LNCaP clone FGC (cell line): ENCODE results near the gene SUMO3.

Experiments
- DNase-seq: peaks from one replicate; pipeline ENCODE4 v3.0.0-alpha.2; 2011; ENCODE audit warnings: low read depth
- H3K4me3 ChIP-seq: 2 replicates; pipeline ENCODE4 v1.5.1; 2011; ENCODE audit warnings: mild to moderate bottlenecking, low read depth, low read length, control low read depth
- TF ChIP-seq, protein P1 (sequence below): IDR thresholded peaks from 2 replicates; pipeline ENCODE4 v1.5.1; 2012; ENCODE audit warnings: mild to moderate bottlenecking; ENCODE audit not compliant: control insufficient read depth, insufficient read depth; ENCODE audit errors: extremely low read depth

Gene SUMO3

DNA sequence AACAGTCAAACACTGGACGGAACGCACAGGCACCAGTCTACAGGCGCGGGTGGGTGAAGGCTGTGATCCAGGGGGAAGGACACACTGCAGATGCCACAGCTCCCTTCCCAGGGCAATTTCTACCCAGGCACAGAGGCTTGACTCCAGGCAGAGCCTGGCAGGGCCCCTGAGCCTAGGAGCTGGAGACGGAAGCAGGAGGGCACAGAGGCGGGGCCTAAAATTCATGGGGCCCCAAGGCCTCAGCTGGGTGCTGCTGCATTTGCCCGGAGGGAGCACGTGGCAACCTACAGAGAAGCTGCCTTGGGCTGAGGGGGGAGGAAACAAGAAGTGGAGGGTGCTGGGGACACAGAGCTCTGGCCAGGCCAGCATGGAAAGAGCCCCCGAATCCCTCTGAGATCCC lies 57.5 kb downstream of the SUMO3 start:
- DNase-seq, result no peak
- TF ChIP-seq, protein P1, sequence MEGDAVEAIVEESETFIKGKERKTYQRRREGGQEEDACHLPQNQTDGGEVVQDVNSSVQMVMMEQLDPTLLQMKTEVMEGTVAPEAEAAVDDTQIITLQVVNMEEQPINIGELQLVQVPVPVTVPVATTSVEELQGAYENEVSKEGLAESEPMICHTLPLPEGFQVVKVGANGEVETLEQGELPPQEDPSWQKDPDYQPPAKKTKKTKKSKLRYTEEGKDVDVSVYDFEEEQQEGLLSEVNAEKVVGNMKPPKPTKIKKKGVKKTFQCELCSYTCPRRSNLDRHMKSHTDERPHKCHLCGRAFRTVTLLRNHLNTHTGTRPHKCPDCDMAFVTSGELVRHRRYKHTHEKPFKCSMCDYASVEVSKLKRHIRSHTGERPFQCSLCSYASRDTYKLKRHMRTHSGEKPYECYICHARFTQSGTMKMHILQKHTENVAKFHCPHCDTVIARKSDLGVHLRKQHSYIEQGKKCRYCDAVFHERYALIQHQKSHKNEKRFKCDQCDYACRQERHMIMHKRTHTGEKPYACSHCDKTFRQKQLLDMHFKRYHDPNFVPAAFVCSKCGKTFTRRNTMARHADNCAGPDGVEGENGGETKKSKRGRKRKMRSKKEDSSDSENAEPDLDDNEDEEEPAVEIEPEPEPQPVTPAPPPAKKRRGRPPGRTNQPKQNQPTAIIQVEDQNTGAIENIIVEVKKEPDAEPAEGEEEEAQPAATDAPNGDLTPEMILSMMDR, result no peak
- H3K4me3 ChIP-seq, result no peak overlapping the region

DNA sequence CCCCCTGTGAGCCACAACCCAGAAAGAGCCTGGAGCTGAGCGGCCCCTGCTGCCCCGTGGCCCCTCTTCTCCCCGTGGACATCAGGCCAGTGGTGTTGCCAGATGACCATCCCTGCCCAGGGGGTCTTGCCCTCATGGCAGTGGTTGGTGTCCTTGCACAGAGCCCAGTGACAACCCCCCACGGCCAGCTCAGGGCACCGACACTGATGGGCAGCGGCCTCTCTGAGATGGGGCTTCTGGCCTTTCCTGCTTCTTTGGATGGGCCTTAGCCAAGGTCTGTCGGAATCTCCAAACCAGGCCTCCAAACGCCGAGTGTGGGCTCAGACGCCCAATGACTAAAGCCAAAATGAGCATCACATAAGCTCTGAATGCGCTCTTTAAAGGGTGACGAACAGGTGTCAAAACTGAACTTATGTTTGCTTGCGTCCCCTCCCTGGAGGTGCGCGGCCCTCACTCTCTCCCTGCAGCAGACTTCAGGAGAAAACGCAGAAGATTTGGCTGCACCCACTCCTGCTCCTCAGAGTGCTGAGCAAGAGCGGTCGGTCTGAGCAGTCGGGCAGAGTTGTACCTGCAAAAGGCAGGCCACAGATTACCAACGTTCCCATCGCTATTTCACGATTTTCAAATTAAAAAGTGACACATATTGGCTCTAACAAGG lies 58.1 kb downstream of the SUMO3 start:
- TF ChIP-seq, protein P1, result no peak
- no peak overlapping the region for H3K4me3 ChIP-seq
- DNase-seq, result no peak

DNA sequence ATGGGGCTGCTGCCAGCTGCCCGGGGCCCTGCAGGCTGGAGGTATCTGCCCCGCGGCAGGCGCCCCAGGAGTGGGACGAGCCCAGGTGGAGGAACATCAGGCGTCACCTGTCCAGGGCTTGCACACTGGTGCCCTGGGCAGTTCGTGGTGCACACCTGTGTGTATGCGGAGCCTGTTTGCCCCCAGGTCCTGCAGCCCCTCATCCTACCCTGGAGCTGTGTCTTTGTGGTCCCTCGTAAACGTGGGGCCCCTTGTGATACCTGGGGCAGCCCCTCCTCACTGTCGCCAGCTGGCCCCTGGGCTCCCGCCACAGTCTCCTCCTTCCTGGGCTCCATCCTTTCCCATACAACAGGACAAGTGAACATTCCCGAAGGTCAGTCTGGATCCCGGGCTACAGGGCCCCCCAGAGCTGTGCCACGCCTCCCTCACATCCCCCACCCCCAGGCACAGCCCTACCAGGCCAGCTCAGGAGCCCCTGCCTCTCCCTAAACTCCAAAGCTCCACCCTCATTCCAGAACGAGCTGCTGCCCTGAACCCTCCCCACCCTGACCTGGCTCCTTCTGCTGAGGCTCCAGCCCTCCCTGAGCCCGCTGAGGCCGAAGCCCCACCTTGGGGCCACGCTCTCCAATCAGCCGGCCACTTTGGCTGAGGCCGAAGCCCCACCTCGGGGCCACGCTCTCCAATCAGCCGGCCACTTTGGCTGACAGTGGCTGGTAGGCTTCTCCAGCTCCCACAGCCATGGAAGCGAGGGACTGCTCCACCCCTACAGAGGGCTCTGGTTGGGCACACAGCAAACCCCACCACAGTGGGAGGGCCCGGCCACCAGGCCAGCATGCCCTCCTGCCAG lies 58.9 kb downstream of the SUMO3 start:
- no peak for DNase-seq
- TF ChIP-seq, protein P1, result no peak
- no peak overlapping the region for H3K4me3 ChIP-seq

DNA sequence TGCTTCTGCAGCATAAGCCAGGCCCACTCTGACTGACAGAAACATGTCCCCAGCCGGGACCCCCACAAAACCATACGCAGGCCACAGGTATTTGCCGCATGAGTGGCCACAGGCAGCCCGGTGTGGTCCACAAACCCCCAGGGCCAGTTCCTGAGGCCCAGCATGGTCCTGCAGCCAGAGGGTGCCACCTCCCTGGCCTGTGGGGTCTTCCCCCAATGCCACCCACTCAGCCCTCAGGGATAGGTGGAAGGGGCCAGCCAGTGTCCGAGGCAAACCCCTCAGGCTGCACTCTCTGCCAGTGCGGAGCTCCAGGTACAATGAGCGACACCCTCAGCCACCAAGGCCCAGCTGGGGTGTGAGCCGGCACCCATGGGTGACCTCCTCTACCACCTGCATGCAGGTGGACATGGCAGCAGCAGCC lies 59.7 kb downstream of the SUMO3 start:
- no peak for DNase-seq
- no peak overlapping the region for H3K4me3 ChIP-seq
- TF ChIP-seq, protein P1, result no peak

DNA sequence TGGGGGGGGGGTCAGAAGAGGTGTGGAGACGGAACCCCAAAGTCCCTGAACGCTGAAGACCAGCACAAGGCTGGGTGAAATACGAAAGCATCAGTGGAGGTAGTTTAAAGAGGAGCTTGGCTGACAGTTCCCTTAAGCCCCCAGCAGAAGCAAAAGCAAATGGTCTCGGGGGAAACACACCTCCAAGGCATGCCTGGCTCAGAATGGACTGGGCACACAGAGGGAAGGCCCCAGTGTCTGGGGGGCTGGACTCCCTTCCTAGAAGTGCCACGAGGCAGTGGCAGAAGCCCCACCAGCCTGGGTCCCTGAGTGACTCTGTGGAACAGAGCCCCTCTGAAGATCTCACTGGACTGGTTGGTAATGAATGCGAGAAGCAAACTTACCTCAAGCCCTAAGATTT lies 60.1 kb downstream of the SUMO3 start:
- H3K4me3 ChIP-seq, result no peak overlapping the region
- TF ChIP-seq, protein P1, result no peak
- DNase-seq, result no peak

DNA sequence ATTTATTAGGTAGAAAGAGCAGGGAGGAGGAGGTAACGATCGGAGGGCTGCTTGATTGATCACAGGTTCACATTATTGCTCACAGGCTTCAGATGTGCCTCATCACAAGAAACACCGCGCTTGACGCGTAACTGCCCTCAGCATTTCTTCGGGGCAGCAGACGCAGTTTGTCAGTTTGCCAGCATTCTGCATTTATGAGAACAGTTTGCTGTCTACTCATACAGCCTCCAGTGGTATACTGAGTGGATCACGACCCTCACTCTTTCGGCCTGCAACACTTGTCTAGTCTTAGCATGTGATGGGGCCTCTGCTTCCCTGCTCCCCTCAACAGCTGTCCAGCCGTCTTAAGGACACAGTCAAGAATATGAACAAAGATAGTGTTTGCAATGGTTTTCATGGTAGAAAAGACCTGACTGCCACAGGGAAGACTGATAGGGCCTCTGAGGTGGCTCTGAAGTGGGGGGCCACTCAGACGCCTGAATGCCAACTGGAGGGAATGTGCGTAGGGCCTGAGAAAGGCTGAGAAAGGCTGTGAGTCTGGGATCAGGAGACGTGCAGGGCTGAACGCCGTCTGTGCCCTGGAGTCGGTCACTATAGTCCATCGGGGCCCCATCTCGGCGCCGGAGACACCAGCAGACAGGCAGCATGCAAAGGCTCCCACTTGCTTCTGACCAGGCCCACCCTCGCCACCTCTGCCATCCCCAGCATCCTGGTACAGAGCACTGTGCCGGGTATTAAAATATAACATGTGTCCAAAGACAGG lies 61.3 kb downstream of the SUMO3 start:
- DNase-seq, result no peak
- TF ChIP-seq, protein P1, result no peak
- no peak overlapping the region for H3K4me3 ChIP-seq
